Measurements from ENCODE around the gene ZSCAN5A.
"Not testable (repeated sequence)": the region's sequence is repeated elsewhere in the genome, so short reads cannot be mapped to it uniquely, and the experiment has no call there.

The ZSCAN5A gene

DNA sequence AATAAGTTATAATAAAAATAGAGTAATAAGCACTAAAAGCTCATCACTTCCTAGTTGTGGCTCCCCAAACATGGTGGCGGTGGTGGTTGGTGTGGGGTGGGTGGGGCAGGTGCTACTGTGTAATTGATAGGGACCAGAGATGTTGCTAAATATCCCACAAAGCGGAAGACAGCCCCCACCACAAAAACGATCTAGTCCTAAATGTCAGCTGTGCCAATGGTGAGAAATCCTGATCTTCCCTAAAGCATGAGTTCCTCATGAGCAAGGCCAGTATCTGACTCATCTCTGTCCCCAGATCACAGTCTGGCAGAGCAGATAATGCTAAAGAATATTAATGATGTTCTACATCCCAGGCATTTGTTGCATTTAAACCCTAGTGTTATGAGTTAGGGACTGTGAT lies 44.0 kb downstream of the ZSCAN5A start:
- DNase-seq = no peak

GRCh38 chr19:56269348-56269747 lies 45.3 kb downstream of the ZSCAN5A start:
- no peak for DNase-seq

GRCh38 chr19:56266051-56266450 lies 48.6 kb downstream of the ZSCAN5A start:
- DNase-seq = no peak

DNA sequence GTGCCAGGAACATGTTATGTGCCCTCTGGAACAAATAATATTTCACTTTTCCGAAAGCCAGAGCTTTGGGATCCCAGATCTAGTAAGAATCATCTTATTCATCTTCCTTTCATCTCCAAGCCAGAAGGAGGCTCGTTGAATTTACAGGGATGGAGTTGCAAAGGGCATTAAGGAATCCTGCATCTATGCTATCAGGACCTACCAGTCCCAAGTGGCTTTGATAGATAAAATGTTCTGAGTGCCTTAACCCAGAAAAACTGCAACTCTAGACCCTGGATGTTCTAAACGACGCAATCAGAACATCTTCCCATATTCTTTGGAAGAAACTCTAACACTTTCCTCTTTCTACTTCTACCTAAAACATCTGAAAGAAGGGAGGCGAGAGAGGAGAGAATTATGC lies 51.3 kb downstream of the ZSCAN5A start:
- DNase-seq = no peak

- DNase-seq = not testable (repeated sequence)
These were observed 52.7 kb downstream of the ZSCAN5A start for GRCh38 chr19:56261932-56262331.

DNA sequence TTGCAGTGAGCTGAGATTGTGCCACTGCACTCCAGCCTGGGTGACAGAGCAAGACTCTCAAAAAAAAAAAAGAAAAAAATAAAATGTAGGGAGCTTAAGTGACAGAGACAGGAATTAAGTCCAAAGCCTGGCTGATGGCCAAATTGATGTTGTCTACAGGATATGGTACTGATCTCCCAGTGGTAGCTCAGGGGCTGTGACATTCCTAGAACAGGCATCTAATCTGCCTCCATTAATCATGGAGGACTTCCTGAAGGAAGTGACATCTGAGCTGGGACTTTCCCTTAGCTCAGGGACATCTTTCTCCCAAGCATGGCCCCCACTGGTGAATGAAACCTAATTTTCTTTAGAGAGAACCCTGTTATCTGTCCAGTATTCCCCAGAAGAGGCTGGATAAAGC lies 53.5 kb downstream of the ZSCAN5A start:
- DNase-seq = no peak

GRCh38 chr19:56258272-56258671 lies 56.4 kb downstream of the ZSCAN5A start:
- no peak for DNase-seq

GRCh38 chr19:56253737-56254136 lies 60.9 kb downstream of the ZSCAN5A start:
- DNase-seq = peak; percentile 38

GRCh38 chr19:56252699-56253422 lies 61.8 kb downstream of the ZSCAN5A start:
- DNase-seq = peak; percentile 76

DNA sequence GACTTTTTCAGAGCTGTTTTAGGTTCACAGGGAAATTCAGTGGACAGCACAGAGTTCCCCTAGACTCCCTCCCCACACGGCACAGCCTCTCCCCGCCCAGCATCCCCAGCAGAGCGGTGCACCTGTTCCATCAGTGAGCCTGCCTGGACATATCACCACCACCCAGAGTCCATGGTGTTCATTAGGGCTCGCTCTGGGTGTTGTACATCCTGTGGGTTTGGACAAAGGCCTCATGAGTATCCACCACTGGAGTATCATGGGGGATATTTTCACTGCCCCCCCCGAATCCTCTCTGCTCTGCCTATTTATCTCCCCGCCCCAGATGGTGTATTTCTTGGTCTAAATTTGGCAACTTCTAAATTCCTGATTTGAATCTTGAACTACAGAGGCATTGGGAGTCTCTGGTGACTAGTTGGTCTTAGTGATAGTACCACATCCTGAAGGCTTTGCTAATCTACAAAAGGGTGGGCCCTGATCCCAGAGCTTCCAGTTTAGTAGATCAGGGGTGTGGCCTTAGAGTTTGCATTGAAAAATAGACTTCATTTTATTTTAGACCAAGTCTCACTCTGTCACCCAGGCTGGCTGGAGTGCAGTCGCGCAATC lies 65.8 kb downstream of the ZSCAN5A start:
- not testable (repeated sequence) for DNase-seq

DNA sequence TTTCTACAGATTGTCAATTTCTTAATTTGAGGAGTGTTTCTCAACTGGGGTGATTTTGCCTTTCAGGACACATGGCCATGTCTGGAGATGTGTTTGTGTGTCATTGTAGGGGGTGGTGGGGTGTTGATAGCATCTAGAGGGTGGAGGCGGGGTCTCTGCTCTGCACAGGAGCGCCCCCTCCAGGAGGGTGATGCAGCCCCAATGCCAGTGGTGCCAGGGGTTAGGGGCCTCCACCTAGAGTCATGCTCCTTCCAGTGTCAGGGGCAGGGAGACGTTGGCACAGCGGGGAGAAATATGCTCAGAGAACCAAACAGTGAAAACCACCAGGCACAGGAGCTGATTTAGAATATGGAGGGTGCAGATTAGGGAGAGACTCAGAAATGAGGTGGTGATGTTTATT lies 68.9 kb downstream of the ZSCAN5A start:
- not testable (repeated sequence) for DNase-seq

DNA sequence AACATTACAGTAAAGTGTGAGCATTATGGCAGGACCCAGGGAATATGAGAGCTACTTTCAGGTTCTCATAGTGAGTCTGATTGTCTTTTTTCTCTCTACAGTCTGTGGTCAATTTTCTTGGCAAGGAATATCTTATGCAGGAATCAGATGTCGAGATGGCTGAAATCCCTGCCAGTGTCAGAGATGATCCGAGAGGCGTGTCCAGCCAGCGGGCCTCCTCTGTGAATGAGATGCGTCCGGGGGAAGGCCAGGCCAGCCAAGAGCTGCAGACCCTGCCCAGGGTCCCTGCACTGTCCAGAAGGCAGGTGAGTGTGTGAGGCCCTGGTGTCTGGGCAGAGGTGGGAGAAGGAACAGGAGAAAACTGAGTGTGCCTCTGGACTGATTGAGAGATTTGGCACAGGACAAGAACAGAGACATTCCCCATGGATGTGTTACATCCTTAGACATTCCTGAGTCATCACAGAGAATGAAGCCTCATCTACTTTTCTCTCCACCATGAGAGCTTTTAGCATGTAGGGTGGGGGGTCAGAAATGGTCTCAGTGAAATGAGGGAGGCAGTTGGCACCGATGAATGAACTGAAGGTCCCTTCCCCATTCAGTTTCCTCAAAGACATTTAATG lies 69.4 kb downstream of the ZSCAN5A start:
- DNase-seq = no peak

DNA sequence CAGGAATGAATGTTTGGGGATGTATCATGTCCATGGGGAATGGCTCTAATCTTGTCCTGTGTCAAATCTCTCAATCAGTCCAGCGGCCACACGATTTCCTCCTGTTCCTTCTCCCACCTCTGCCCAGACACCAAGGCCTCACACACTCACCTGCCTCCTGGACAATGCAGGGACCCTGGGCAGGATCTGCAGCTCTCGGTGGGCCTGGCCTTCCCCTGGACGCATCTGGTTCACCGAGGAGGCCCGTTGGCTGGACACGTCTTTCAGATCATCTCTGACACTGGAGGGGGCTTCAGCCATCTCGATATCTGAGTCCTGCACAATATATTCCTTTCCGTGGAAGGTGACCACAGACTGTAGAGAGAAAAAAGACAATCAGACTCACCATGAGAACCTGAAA lies 91.2 kb downstream of the ZSCAN5A start:
- DNase-seq = no peak

- DNase-seq = no peak
These were observed 91.7 kb downstream of the ZSCAN5A start for GRCh38 chr19:56222901-56223300.

DNA sequence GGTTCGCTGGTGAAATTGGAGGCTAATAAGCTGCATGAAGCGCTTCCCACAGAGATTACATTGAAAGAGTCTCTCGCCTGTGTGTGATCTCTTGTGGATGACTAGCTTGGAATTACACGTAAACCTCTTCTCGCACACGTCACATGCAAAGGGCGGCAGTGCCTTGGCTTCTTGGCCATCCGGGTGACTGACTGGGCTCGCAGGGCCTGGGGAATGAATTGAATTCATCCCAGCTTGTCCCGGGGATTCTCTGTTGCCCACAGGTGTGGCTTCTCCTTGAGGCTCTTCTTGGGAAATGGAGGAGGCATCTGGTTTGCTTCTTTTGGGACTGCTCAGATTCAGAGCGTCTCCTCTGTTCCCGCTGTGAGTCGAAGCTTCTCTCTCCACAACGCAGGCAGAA lies 92.8 kb downstream of the ZSCAN5A start:
- DNase-seq = no peak

DNA sequence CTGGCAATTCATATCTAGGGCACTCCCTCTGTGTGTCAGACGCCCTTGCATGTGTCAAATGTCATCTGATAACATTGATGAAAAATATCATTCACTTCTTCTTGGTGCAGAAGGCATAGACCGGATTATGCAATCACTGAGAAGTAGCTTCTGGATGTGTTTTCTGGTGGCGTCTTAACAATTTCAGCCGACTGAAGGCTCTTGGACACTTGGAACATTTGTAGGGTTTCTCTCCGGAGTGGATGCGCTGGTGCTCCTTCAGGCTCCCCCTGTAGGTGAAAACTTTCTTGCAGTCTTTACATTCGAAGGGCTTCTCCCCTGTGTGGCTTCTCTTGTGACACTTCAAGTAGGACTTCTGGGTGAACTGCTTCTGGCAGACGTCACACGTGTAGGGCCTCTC lies 93.2 kb downstream of the ZSCAN5A start:
- not testable (repeated sequence) for DNase-seq

DNA sequence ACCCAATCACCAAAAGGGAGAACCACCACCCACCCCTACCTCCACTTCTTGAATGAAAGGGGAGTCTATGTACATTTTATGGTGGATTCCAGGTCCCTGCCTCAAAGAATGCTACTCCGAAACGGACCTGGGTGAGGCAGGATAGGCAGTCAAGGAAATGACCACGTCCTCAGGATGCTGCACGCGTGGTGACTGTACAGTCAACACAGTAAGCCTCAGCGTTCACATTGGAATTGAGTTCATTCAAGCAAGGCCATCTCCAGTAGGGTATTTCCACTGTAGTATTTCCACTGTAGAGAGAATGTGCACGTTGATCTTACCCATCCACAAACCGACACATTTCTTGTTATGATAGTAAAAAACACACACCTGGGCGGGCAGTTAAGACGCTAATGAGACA lies 95.7 kb downstream of the ZSCAN5A start:
- DNase-seq = no peak

GRCh38 chr19:56217039-56217949 lies 97.3 kb downstream of the ZSCAN5A start:
- DNase-seq = no peak

DNA sequence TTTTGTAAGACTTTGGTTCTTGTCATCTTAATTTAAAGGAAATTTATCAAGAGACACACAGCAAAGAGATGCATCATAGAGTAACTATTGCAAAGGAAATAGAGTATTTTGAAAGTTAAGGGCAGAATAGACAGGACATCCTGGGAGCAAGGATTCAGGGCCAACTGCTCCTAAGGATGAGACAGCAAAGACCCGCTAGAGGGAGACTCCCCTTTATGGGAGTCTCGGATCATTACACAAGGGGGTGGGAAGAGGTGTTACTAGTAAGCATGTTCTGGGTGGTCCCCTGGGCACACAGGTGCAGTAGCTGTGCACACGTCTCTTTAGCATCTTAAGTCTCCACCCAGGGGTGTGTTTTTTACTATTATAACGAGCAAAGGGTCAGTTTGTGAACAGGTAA lies 102.9 kb downstream of the ZSCAN5A start:
- no peak for DNase-seq

GRCh38 chr19:56210036-56210435 lies 104.6 kb downstream of the ZSCAN5A start:
- DNase-seq = not testable (repeated sequence)

GRCh38 chr19:56209091-56209490 lies 105.5 kb downstream of the ZSCAN5A start:
- no peak for DNase-seq

DNA sequence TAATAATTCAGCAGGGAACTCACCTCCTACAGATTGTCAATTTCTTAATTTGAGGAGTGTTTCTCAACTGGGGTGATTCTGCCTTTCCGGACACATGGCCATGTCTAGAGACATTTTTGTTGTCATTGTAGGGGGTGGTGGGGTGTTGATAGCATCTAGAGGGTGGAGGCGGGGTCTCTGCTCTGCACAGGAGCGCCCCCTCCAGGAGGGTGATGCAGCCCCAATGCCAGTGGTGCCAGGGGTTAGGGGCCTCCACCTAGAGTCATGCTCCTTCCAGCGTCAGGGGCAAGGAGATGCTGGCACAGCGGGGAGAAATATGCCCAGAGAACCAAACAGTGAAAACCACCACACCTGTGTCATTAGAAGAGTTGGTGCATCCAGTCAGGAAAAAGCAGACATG lies 107.1 kb downstream of the ZSCAN5A start:
- DNase-seq = not testable (repeated sequence)

DNA sequence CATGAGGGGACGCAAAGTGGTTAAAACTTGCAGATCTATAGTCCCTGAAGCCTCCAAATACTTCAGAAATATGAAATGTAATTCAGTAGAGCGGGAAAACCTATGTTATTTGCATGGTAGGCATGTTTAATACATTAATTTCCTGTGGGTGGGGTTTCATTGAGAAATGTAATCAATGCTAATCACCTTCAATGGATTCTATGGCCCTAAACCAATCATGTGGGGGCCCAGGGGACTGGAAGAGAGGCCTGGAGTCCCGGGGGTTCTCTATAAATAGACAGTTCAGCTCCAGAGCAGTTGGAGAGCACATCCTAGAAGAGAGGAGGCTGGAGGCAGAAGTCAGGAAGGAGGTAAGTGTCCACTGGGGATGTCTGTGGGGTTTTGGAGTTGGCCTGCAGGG lies 112.7 kb downstream of the ZSCAN5A start, which contains the start of gene ZSCAN5C:
Gene ZSCAN5C, plus strand, starts transcription at position 301 of the 400 bp plus-strand sequence. CDS start 3,641 bp downstream, outside the sequence.
- no peak for DNase-seq
